ENCODE measurements around the gene ATP6V0B.

Gene ATP6V0B

GRCh38 chr1:43947874-43948437, 26.8 kb upstream of the ATP6V0B start:
- H3K4me1 ChIP-seq (ENCODE audit: control insufficient read depth, insufficient read depth, low read length): peaks cover 21% of the 10 kb centered on the region
- H3K9me3 ChIP-seq (replicated peaks; ENCODE audit: low read length): no peaks in the 10 kb centered on the region
- peak overlapping the region; percentile 97 for H3K4me2 ChIP-seq (ENCODE audit: low read length)
- H3K36me3 ChIP-seq (ENCODE audit: insufficient read depth, low read length): peaks cover 11% of the 10 kb centered on the region
- no peaks in the 10 kb centered on the region for H3K27me3 ChIP-seq (ENCODE audit: control insufficient read depth, insufficient read depth, low read length)
- peak overlapping the region; percentile 96 for H3K9ac ChIP-seq (ENCODE audit: low read depth, low read length)
- peak overlapping the region; percentile 93 for H3K4me3 ChIP-seq (ENCODE audit: low read length)

- Histone ChIP-seq H3K4me1 (ENCODE audit: control insufficient read depth, insufficient read depth, low read length) (peaks cover 21% of the 10 kb centered on the region), H3K9me3 (replicated peaks; ENCODE audit: low read length) (no peaks in the 10 kb centered on the region), H3K36me3 (ENCODE audit: insufficient read depth, low read length) (peaks cover 11% of the 10 kb centered on the region), H3K27me3 (ENCODE audit: control insufficient read depth, insufficient read depth, low read length) (no peaks in the 10 kb centered on the region), H3K9ac (ENCODE audit: low read depth, low read length) (no peak overlapping the region), H3K4me2 (ENCODE audit: low read length) (no peak overlapping the region), H3K4me3 (ENCODE audit: low read length) (no peak overlapping the region)
Measured at GRCh38 chr1:43949678-43950077, 25.1 kb upstream of the ATP6V0B start.

GRCh38 chr1:43951021-43951985, 23.5 kb upstream of the ATP6V0B start:
- Histone ChIP-seq H3K36me3 (ENCODE audit: insufficient read depth, low read length) (peaks cover 11% of the 10 kb centered on the region), H3K4me2 (ENCODE audit: low read length) (no peak overlapping the region), H3K9me3 (replicated peaks; ENCODE audit: low read length) (no peaks in the 10 kb centered on the region), H3K27me3 (ENCODE audit: control insufficient read depth, insufficient read depth, low read length) (no peaks in the 10 kb centered on the region), H3K4me3 (ENCODE audit: low read length) (no peak overlapping the region), H3K4me1 (ENCODE audit: control insufficient read depth, insufficient read depth, low read length) (peaks cover 16% of the 10 kb centered on the region), H3K9ac (ENCODE audit: low read depth, low read length) (no peak overlapping the region)

- Histone ChIP-seq H3K9ac (ENCODE audit: low read depth, low read length) (no peak overlapping the region), H3K4me1 (ENCODE audit: control insufficient read depth, insufficient read depth, low read length) (peaks cover 12% of the 10 kb centered on the region), H3K36me3 (ENCODE audit: insufficient read depth, low read length) (peaks cover 22% of the 10 kb centered on the region), H3K27me3 (ENCODE audit: control insufficient read depth, insufficient read depth, low read length) (no peaks in the 10 kb centered on the region), H3K9me3 (replicated peaks; ENCODE audit: low read length) (no peaks in the 10 kb centered on the region), H3K4me2 (ENCODE audit: low read length) (no peak overlapping the region), H3K4me3 (ENCODE audit: low read length) (no peak overlapping the region)
Measured at GRCh38 chr1:43952731-43953346, 21.9 kb upstream of the ATP6V0B start.

GRCh38 chr1:43953361-43953760, 21.4 kb upstream of the ATP6V0B start:
- H3K4me2 ChIP-seq (ENCODE audit: low read length): no peak overlapping the region
- peaks cover 25% of the 10 kb centered on the region for H3K36me3 ChIP-seq (ENCODE audit: insufficient read depth, low read length)
- peaks cover 7% of the 10 kb centered on the region for H3K4me1 ChIP-seq (ENCODE audit: control insufficient read depth, insufficient read depth, low read length)
- no peaks in the 10 kb centered on the region for H3K27me3 ChIP-seq (ENCODE audit: control insufficient read depth, insufficient read depth, low read length)
- no peak overlapping the region for H3K9ac ChIP-seq (ENCODE audit: low read depth, low read length)
- no peak overlapping the region for H3K4me3 ChIP-seq (ENCODE audit: low read length)
- H3K9me3 ChIP-seq (replicated peaks; ENCODE audit: low read length): no peaks in the 10 kb centered on the region

GRCh38 chr1:43954036-43954435, 20.7 kb upstream of the ATP6V0B start:
- Histone ChIP-seq H3K27me3 (ENCODE audit: control insufficient read depth, insufficient read depth, low read length) (no peaks in the 10 kb centered on the region), H3K9ac (ENCODE audit: low read depth, low read length) (no peak overlapping the region), H3K36me3 (ENCODE audit: insufficient read depth, low read length) (peaks cover 31% of the 10 kb centered on the region), H3K4me2 (ENCODE audit: low read length) (no peak overlapping the region), H3K4me1 (ENCODE audit: control insufficient read depth, insufficient read depth, low read length) (peaks cover under 1% of the 10 kb centered on the region), H3K9me3 (replicated peaks; ENCODE audit: low read length) (no peaks in the 10 kb centered on the region), H3K4me3 (ENCODE audit: low read length) (no peak overlapping the region)

- H3K4me2 ChIP-seq (ENCODE audit: low read length): no peak overlapping the region
- no peak overlapping the region for H3K4me3 ChIP-seq (ENCODE audit: low read length)
- H3K36me3 ChIP-seq (ENCODE audit: insufficient read depth, low read length): peaks cover 35% of the 10 kb centered on the region
- H3K27me3 ChIP-seq (ENCODE audit: control insufficient read depth, insufficient read depth, low read length): no peaks in the 10 kb centered on the region
- H3K9me3 ChIP-seq (replicated peaks; ENCODE audit: low read length): no peaks in the 10 kb centered on the region
- H3K4me1 ChIP-seq (ENCODE audit: control insufficient read depth, insufficient read depth, low read length): no peaks in the 10 kb centered on the region
- H3K9ac ChIP-seq (ENCODE audit: low read depth, low read length): no peak overlapping the region
Measured at GRCh38 chr1:43956234-43956633, 18.5 kb upstream of the ATP6V0B start.

- H3K9me3 ChIP-seq (replicated peaks; ENCODE audit: low read length): no peaks in the 10 kb centered on the region
- no peak overlapping the region for H3K4me2 ChIP-seq (ENCODE audit: low read length)
- H3K4me3 ChIP-seq (ENCODE audit: low read length): no peak overlapping the region
- H3K9ac ChIP-seq (ENCODE audit: low read depth, low read length): no peak overlapping the region
- peaks cover 42% of the 10 kb centered on the region for H3K36me3 ChIP-seq (ENCODE audit: insufficient read depth, low read length)
- H3K4me1 ChIP-seq (ENCODE audit: control insufficient read depth, insufficient read depth, low read length): no peaks in the 10 kb centered on the region
- H3K27me3 ChIP-seq (ENCODE audit: control insufficient read depth, insufficient read depth, low read length): no peaks in the 10 kb centered on the region
Measured at GRCh38 chr1:43957407-43958040, 17.2 kb upstream of the ATP6V0B start.

GRCh38 chr1:43958351-43959255, 16.2 kb upstream of the ATP6V0B start:
- Histone ChIP-seq H3K9me3 (replicated peaks; ENCODE audit: low read length) (no peaks in the 10 kb centered on the region), H3K27me3 (ENCODE audit: control insufficient read depth, insufficient read depth, low read length) (no peaks in the 10 kb centered on the region), H3K4me2 (ENCODE audit: low read length) (no peak overlapping the region), H3K36me3 (ENCODE audit: insufficient read depth, low read length) (peaks cover 51% of the 10 kb centered on the region), H3K4me3 (ENCODE audit: low read length) (no peak overlapping the region), H3K9ac (ENCODE audit: low read depth, low read length) (no peak overlapping the region), H3K4me1 (ENCODE audit: control insufficient read depth, insufficient read depth, low read length) (no peaks in the 10 kb centered on the region)

- H3K27me3 ChIP-seq (ENCODE audit: control insufficient read depth, insufficient read depth, low read length): no peaks in the 10 kb centered on the region
- no peak overlapping the region for H3K4me2 ChIP-seq (ENCODE audit: low read length)
- peaks cover 62% of the 10 kb centered on the region for H3K36me3 ChIP-seq (ENCODE audit: insufficient read depth, low read length)
- H3K9me3 ChIP-seq (replicated peaks; ENCODE audit: low read length): no peaks in the 10 kb centered on the region
- no peak overlapping the region for H3K9ac ChIP-seq (ENCODE audit: low read depth, low read length)
- no peaks in the 10 kb centered on the region for H3K4me1 ChIP-seq (ENCODE audit: control insufficient read depth, insufficient read depth, low read length)
- no peak overlapping the region for H3K4me3 ChIP-seq (ENCODE audit: low read length)
Measured at GRCh38 chr1:43960798-43961197, 14.0 kb upstream of the ATP6V0B start.
